ENCODE data around the gene ACER1.

DNA sequence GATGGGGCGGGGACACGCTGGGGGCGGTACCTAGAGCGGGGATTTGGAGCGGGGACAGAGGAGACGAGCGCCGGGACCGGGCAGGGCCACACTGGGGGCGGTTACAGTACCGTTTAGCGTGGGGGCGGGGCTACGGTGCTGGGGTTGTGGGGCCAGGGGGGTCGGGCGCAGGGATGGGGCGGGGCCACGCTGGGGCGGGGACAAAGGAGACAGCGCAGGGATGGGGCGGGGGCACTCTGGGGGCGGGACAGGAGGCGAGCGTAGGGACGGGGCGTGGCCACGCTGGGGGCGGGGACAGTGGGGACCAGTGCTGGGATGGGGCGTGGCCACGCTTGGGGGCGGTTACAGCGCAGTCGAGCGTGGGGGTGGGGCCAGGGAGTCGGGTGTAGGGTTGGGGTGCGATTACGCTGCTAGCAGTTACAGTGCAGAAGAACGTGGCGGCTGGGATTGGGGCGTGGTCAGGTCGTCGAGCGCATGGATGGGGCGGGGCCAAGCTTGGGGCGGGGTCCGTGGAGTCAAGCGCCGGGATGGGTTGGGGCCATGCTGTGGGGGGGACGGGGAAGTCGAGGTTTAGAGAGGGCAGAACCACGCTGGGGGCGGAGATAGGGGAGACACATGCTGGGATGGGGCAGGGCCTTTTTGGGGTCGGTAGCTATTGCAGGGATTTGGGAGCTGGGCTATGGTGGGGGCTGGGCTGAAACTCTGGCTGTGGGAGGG is 39.8 kb upstream of the ACER1 start:
- TF ChIP-seq, protein P1, sequence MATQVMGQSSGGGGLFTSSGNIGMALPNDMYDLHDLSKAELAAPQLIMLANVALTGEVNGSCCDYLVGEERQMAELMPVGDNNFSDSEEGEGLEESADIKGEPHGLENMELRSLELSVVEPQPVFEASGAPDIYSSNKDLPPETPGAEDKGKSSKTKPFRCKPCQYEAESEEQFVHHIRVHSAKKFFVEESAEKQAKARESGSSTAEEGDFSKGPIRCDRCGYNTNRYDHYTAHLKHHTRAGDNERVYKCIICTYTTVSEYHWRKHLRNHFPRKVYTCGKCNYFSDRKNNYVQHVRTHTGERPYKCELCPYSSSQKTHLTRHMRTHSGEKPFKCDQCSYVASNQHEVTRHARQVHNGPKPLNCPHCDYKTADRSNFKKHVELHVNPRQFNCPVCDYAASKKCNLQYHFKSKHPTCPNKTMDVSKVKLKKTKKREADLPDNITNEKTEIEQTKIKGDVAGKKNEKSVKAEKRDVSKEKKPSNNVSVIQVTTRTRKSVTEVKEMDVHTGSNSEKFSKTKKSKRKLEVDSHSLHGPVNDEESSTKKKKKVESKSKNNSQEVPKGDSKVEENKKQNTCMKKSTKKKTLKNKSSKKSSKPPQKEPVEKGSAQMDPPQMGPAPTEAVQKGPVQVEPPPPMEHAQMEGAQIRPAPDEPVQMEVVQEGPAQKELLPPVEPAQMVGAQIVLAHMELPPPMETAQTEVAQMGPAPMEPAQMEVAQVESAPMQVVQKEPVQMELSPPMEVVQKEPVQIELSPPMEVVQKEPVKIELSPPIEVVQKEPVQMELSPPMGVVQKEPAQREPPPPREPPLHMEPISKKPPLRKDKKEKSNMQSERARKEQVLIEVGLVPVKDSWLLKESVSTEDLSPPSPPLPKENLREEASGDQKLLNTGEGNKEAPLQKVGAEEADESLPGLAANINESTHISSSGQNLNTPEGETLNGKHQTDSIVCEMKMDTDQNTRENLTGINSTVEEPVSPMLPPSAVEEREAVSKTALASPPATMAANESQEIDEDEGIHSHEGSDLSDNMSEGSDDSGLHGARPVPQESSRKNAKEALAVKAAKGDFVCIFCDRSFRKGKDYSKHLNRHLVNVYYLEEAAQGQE (tag by site-specific recombination; IDR thresholded peaks at IDR 0.05): no peak
- TF ChIP-seq ZNF274 (IDR thresholded peaks at IDR 0.05; ENCODE audit: low read length): no peak
- TF ChIP-seq ZNF274 (tag by site-specific recombination; IDR thresholded peaks at IDR 0.05; ENCODE audit: borderline replicate concordance): no peak
